ENCODE results near the gene HP1BP3. TPM values are rescaled to one million over a fixed set of nuclear protein-coding genes. Genes with fewer than 3 reads are reported as not detected.

Gene HP1BP3
- total and polyA plus RNA-seq, 2 experiments from 2014 or later = 89.1 to 112 TPM

DNA sequence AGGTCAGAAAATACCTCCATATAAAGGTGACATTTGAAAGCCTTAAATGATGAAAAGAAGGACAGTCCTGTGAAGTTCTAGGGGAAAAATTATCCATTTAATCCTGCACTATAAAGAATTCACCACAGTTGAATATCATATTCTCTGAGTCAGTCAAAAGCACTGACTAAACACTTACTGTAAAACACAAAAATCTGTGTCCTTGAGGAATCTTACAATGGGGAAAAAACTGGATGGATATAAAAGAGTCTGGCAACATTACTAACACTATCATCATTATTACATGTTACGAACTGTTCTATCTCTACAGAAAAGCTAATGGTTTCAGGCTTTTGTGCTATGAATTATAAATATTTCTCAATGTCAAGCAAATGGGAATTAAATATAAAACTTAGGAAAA is 42.4 kb upstream of the HP1BP3 start:
- ATAC-seq = no peak
- TF ChIP-seq ZNF331 (CRISPR knock-in tag; IDR thresholded peaks at IDR 0.05; ENCODE audit: low read depth) (no peak), JUNB (IDR thresholded peaks at IDR 0.05; ENCODE audit: unreplicated experiment) (no peak)

DNA sequence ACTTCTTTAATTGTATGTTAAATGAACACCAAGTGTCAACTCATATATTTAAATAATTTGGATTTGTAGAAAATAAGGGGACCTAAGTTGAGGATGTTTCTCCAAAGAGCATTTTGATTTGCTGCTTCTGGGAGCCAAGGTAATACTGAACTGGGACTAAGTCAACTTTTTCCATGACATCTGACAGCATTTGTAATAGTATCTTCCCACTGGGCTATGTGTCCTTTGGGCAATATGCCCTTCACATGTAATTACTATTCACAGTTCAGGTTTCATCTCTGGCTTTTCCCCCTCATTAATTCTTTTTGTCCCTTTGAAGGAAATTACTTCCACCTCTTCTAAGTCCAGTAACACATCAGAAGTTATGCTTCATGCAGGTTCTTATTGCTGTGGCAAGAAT is 36.7 kb upstream of the HP1BP3 start:
- Mint-ChIP-seq H3K27me3 (ENCODE audit: insufficient read depth, low read depth, poor library complexity) (no peaks in the 10 kb centered on the region), H3K9me3 (no peaks in the 10 kb centered on the region), H3K4me1 (no peaks in the 10 kb centered on the region; the same call in 2 of the 3 replicates), H3K36me3 (ENCODE audit: low read depth) (peaks cover 9% of the 10 kb centered on the region), H3K4me3 (no peak overlapping the region), H3K27ac (no peak overlapping the region)
- no peak for ATAC-seq
- Histone ChIP-seq H4K20me1 (replicated peaks; ENCODE audit: insufficient read depth) (no peaks in the 10 kb centered on the region; the same call in none of the 2 replicates), H3K27me3 (ENCODE audit: insufficient read depth) (no peaks in the 10 kb centered on the region), H3K9me2 (ENCODE audit: insufficient read depth) (no peaks in the 10 kb centered on the region), H3F3A (replicated peaks; ENCODE audit: low read depth) (no peaks in the 10 kb centered on the region), H3K4me3 (no peak overlapping the region), H3K4me2 (no peak overlapping the region), H3K4me1 (ENCODE audit: insufficient read depth) (no peaks in the 10 kb centered on the region), H3K27ac (ENCODE audit: low read depth) (no peak overlapping the region), H3K36me3 (ENCODE audit: insufficient read depth) (peaks cover 17% of the 10 kb centered on the region), H3K79me2 (replicated peaks; ENCODE audit: insufficient read depth) (no peaks in the 10 kb centered on the region), H2AFZ (no peak overlapping the region)
- DNase-seq (ENCODE audit: low spot score) = no peak
- TF ChIP-seq ZNF114 (CRISPR knock-in tag; IDR thresholded peaks at IDR 0.05) (no peak), JUNB (IDR thresholded peaks at IDR 0.05; ENCODE audit: unreplicated experiment) (no peak), POLR2AphosphoS5 (IDR thresholded peaks at IDR 0.05; ENCODE audit: low read depth) (no peak), EZH2phosphoT487 (IDR thresholded peaks at IDR 0.05; ENCODE audit: unreplicated experiment) (no peak), EZH2 (IDR thresholded peaks at IDR 0.05; ENCODE audit: low read depth, unreplicated experiment) (no peak), NANOG (IDR thresholded peaks at IDR 0.05; ENCODE audit: borderline replicate concordance) (no peak), CREB1 (CRISPR knock-in tag; IDR thresholded peaks at IDR 0.05; ENCODE audit: low read depth) (no peak), ZNF331 (CRISPR knock-in tag; IDR thresholded peaks at IDR 0.05; ENCODE audit: low read depth) (no peak), STAT1 (IDR thresholded peaks at IDR 0.05; ENCODE audit: unreplicated experiment) (no peak)
- TF ChIP-seq, protein P1, sequence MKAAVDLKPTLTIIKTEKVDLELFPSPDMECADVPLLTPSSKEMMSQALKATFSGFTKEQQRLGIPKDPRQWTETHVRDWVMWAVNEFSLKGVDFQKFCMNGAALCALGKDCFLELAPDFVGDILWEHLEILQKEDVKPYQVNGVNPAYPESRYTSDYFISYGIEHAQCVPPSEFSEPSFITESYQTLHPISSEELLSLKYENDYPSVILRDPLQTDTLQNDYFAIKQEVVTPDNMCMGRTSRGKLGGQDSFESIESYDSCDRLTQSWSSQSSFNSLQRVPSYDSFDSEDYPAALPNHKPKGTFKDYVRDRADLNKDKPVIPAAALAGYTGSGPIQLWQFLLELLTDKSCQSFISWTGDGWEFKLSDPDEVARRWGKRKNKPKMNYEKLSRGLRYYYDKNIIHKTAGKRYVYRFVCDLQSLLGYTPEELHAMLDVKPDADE (IDR thresholded peaks at IDR 0.05) = no peak
- TF ChIP-seq, protein P2, sequence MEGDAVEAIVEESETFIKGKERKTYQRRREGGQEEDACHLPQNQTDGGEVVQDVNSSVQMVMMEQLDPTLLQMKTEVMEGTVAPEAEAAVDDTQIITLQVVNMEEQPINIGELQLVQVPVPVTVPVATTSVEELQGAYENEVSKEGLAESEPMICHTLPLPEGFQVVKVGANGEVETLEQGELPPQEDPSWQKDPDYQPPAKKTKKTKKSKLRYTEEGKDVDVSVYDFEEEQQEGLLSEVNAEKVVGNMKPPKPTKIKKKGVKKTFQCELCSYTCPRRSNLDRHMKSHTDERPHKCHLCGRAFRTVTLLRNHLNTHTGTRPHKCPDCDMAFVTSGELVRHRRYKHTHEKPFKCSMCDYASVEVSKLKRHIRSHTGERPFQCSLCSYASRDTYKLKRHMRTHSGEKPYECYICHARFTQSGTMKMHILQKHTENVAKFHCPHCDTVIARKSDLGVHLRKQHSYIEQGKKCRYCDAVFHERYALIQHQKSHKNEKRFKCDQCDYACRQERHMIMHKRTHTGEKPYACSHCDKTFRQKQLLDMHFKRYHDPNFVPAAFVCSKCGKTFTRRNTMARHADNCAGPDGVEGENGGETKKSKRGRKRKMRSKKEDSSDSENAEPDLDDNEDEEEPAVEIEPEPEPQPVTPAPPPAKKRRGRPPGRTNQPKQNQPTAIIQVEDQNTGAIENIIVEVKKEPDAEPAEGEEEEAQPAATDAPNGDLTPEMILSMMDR (conservative IDR thresholded peaks at IDR 0.05; ENCODE audit: low read depth in 2 of 2) = no peak
- TF ChIP-seq, protein P3, sequence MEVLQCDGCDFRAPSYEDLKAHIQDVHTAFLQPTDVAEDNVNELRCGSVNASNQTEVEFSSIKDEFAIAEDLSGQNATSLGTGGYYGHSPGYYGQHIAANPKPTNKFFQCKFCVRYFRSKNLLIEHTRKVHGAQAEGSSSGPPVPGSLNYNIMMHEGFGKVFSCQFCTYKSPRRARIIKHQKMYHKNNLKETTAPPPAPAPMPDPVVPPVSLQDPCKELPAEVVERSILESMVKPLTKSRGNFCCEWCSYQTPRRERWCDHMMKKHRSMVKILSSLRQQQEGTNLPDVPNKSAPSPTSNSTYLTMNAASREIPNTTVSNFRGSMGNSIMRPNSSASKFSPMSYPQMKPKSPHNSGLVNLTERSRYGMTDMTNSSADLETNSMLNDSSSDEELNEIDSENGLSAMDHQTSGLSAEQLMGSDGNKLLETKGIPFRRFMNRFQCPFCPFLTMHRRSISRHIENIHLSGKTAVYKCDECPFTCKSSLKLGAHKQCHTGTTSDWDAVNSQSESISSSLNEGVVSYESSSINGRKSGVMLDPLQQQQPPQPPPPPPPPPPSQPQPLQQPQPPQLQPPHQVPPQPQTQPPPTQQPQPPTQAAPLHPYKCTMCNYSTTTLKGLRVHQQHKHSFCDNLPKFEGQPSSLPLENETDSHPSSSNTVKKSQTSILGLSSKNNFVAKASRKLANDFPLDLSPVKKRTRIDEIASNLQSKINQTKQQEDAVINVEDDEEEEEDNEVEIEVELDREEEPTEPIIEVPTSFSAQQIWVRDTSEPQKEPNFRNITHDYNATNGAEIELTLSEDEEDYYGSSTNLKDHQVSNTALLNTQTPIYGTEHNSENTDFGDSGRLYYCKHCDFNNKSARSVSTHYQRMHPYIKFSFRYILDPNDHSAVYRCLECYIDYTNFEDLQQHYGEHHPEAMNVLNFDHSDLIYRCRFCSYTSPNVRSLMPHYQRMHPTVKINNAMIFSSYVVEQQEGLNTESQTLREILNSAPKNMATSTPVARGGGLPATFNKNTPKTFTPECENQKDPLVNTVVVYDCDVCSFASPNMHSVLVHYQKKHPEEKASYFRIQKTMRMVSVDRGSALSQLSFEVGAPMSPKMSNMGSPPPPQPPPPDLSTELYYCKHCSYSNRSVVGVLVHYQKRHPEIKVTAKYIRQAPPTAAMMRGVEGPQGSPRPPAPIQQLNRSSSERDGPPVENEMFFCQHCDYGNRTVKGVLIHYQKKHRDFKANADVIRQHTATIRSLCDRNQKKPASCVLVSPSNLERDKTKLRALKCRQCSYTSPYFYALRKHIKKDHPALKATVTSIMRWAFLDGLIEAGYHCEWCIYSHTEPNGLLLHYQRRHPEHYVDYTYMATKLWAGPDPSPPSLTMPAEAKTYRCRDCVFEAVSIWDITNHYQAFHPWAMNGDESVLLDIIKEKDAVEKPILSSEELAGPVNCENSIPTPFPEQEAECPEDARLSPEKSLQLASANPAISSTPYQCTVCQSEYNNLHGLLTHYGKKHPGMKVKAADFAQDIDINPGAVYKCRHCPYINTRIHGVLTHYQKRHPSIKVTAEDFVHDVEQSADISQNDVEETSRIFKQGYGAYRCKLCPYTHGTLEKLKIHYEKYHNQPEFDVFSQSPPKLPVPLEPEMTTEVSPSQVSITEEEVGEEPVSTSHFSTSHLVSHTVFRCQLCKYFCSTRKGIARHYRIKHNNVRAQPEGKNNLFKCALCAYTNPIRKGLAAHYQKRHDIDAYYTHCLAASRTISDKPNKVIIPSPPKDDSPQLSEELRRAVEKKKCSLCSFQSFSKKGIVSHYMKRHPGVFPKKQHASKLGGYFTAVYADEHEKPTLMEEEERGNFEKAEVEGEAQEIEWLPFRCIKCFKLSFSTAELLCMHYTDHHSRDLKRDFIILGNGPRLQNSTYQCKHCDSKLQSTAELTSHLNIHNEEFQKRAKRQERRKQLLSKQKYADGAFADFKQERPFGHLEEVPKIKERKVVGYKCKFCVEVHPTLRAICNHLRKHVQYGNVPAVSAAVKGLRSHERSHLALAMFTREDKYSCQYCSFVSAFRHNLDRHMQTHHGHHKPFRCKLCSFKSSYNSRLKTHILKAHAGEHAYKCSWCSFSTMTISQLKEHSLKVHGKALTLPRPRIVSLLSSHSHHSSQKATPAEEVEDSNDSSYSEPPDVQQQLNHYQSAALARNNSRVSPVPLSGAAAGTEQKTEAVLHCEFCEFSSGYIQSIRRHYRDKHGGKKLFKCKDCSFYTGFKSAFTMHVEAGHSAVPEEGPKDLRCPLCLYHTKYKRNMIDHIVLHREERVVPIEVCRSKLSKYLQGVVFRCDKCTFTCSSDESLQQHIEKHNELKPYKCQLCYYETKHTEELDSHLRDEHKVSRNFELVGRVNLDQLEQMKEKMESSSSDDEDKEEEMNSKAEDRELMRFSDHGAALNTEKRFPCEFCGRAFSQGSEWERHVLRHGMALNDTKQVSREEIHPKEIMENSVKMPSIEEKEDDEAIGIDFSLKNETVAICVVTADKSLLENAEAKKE (CRISPR knock-in tag; IDR thresholded peaks at IDR 0.05) = no peak

More for the DNA sequence above, 42.4 kb upstream of the HP1BP3 start:
- DNase-seq (ENCODE audit: low spot score) = no peak
- H4K20me1 ChIP-seq (replicated peaks; ENCODE audit: insufficient read depth) = no peaks in the 10 kb centered on the region; the same call in 1 of the 2 replicates
- peaks cover 11% of the 10 kb centered on the region for H3K36me3 ChIP-seq (ENCODE audit: insufficient read depth)
- no peak overlapping the region for H3K4me3 ChIP-seq
- no peak overlapping the region for H3K27ac ChIP-seq (ENCODE audit: low read depth)
- Mint-ChIP-seq H3K9me3 (no peaks in the 10 kb centered on the region), H3K4me3 (no peak overlapping the region), H3K27ac (no peak overlapping the region), H3K27me3 (ENCODE audit: insufficient read depth, low read depth, poor library complexity) (no peaks in the 10 kb centered on the region), H3K4me1 (no peaks in the 10 kb centered on the region), H3K36me3 (ENCODE audit: low read depth) (peaks cover 19% of the 10 kb centered on the region; the same call in 2 of the 3 replicates)
- no peak overlapping the region for H3K4me2 ChIP-seq
- H3K4me1 ChIP-seq (ENCODE audit: insufficient read depth) = no peaks in the 10 kb centered on the region
- no peak overlapping the region for H2AFZ ChIP-seq
- H3F3A ChIP-seq (replicated peaks; ENCODE audit: low read depth) = no peaks in the 10 kb centered on the region
- 0 out of 2 replicates have a peak, but pooled peaks cover 3% of the 10 kb centered on the region for H3K27me3 ChIP-seq (ENCODE audit: insufficient read depth)
- no peaks in the 10 kb centered on the region for H3K79me2 ChIP-seq (replicated peaks; ENCODE audit: insufficient read depth)
- no peaks in the 10 kb centered on the region for H3K9me2 ChIP-seq (ENCODE audit: insufficient read depth)
